Keratinocyte (primary cell): ENCODE measurements around the gene ACTR10. TPM values are rescaled to one million over a fixed set of nuclear protein-coding genes. Genes with fewer than 3 reads are reported as not detected.

ENCODE experiments used
- DNase-seq: peaks from one replicate; pipeline ENCODE4 v3.0.0-alpha.2; 2011; ENCODE audit warnings: low read depth, missing footprints, low spot score
- FAIRE-seq: peaks from 2 replicates; lab custom pipeline; 2011; peaks lifted over from hg19 to GRCh38; lab: Jason Lieb, UNC
- H2AFZ ChIP-seq: 2 replicates; pipeline ENCODE4 v1.6.0; 2012; ENCODE audit warnings: low read length, control low read depth, inconsistent platforms; ENCODE audit not compliant: control insufficient read depth
- H3K27ac ChIP-seq: 2 replicates; pipeline ENCODE4 v1.5.1; 2011; ENCODE audit warnings: low read length; ENCODE audit not compliant: control insufficient read depth, insufficient read depth
- H3K27me3 ChIP-seq: 3 replicates; pipeline ENCODE4 v1.6.0; 2011; ENCODE audit warnings: low read length; ENCODE audit not compliant: control insufficient read depth, insufficient read depth; ENCODE audit errors: extremely low read depth
- H3K36me3 ChIP-seq, 2 experiments: 2 replicates in 1 of 2; 3 replicates in 1 of 2; pipeline ENCODE4 v1.5.1; 2011; ENCODE audit warnings: low read length in 2 of 2, mild to moderate bottlenecking in 1 of 2; ENCODE audit not compliant: control insufficient read depth in 2 of 2, insufficient read depth in 2 of 2; ENCODE audit errors: extremely low read depth in 1 of 2
- H3K4me1 ChIP-seq: 3 replicates; pipeline ENCODE4 v1.5.1; 2011; ENCODE audit warnings: low read length; ENCODE audit not compliant: control insufficient read depth, insufficient read depth; ENCODE audit errors: extremely low read depth
- H3K4me2 ChIP-seq: 3 replicates; pipeline ENCODE4 v1.6.0; 2011; ENCODE audit warnings: low read depth, low read length; ENCODE audit not compliant: control insufficient read depth, insufficient read depth; ENCODE audit errors: extremely low read depth
- H3K4me3 ChIP-seq, 3 experiments: fragments of 200-600 bp in 1 of 3; sonication (generic) in 1 of 3; 2 replicates in 2 of 3; 3 replicates in 1 of 3; pipeline ENCODE4 v1.5.1; 2011 to 2016; ENCODE audit warnings: low read length in 3 of 3, mild to moderate bottlenecking in 3 of 3, control low read depth in 2 of 3, inconsistent platforms in 1 of 3, low read depth in 1 of 3, mixed read lengths in 1 of 3, mixed run types in 1 of 3, moderate library complexity in 1 of 3; ENCODE audit not compliant: control insufficient read depth in 2 of 3, insufficient read depth in 2 of 3; ENCODE audit errors: extremely low read depth in 1 of 3
- H3K79me2 ChIP-seq: 2 replicates; pipeline ENCODE4 v1.6.0; 2012; ENCODE audit warnings: low read length; ENCODE audit not compliant: control insufficient read depth, insufficient read depth
- H3K9ac ChIP-seq: 3 replicates; pipeline ENCODE4 v1.6.0; 2011; ENCODE audit warnings: low read length; ENCODE audit not compliant: control insufficient read depth, insufficient read depth; ENCODE audit errors: extremely low read depth
- H3K9me1 ChIP-seq: 3 replicates; pipeline ENCODE4 v1.6.0; 2011; ENCODE audit warnings: low read length; ENCODE audit not compliant: control insufficient read depth, insufficient read depth; ENCODE audit errors: extremely low read depth
- H3K9me3 ChIP-seq: 2 replicates; pipeline ENCODE4 v1.5.1; 2012; ENCODE audit warnings: low read depth, low read length; ENCODE audit not compliant: control insufficient read depth
- H4K20me1 ChIP-seq: 3 replicates; pipeline ENCODE4 v1.6.0; 2011; ENCODE audit warnings: low read length; ENCODE audit not compliant: control insufficient read depth, insufficient read depth; ENCODE audit errors: extremely low read depth
- CTCF ChIP-seq, 3 experiments: IDR thresholded peaks in 1 of 3; conservative IDR thresholded peaks in 1 of 3; optimal IDR thresholded peaks in 1 of 3; 2 replicates in 2 of 3; 3 replicates in 1 of 3; pipeline versions ENCODE3 to v1.5.1; 2011; ENCODE audit warnings: low read length in 3 of 3, mild to moderate bottlenecking in 3 of 3, moderate library complexity in 2 of 3, control low read depth in 1 of 3, inconsistent platforms in 1 of 3; ENCODE audit not compliant: insufficient read depth in 2 of 3; ENCODE audit errors: extremely low read depth in 1 of 3
- EZH2 ChIP-seq: IDR thresholded peaks from one replicate; pipeline ENCODE4 v1.6.1; 2012; ENCODE audit warnings: inconsistent platforms, mild to moderate bottlenecking, low read length, moderate library complexity
- dilution Hi-C: fragments of 300-500 bp; cut with MboI; formaldehyde crosslinking; loops from one replicate; pipeline ENCODE4 v1.7.0; 2020; ENCODE audit warnings: low sequenced_read_pairs; ENCODE audit not compliant: extremely low pct_ligation_motif_present
- polyA plus RNA-seq, 5 experiments: library from polyadenylated mRNA; depleted of rRNA in 3 of 5; stranded (reverse) in 3 of 5; stranded (forward) in 1 of 5; unstranded in 1 of 5; fragments of >200 nt; gene quantifications; 1 replicate in 1 of 5; 2 replicates in 3 of 5; 3 replicates in 1 of 5; pipeline versions ENCODE4 v1.2.1 to v1.2.3, GENCODE V29; 2011 to 2012; ENCODE audit warnings: missing spikeins in 2 of 5, low read depth in 1 of 5, low replicate concordance in 1 of 5

Gene ACTR10
- polyA plus RNA-seq, 1 donor (not counting 4 experiments of a cell fraction or from before 2014, with no cell fraction given), result 125 TPM

- DNase-seq (no peak), FAIRE-seq (no peak)
- Histone ChIP-seq H3K4me2 (no peak overlapping the region), H3K36me3 (peaks cover 4 to 21% of the 10 kb centered on the region in 2 experiments), H3K4me1 (no peaks in the 10 kb centered on the region), H4K20me1 (peaks cover 2% of the 10 kb centered on the region), H3K4me3 (no peak overlapping the region), H2AFZ (no peak overlapping the region), H3K9me3 (no peaks in the 10 kb centered on the region), H3K9me1 (no peaks in the 10 kb centered on the region), H3K79me2 (peaks cover 60% of the 10 kb centered on the region), H3K27ac (no peak overlapping the region), H3K27me3 (no peaks in the 10 kb centered on the region), H3K9ac (no peak overlapping the region)
- dilution Hi-C loops, result no loop called here
- no peak for TF ChIP-seq CTCF (optimal IDR thresholded peaks at IDR 0.05 in 1 of 3, IDR thresholded peaks at IDR 0.05 in 1 of 3, conservative IDR thresholded peaks at IDR 0.05 in 1 of 3; ENCODE audit: extremely low read depth in 1 of 3, insufficient read depth in 2 of 3, low read length in 3 of 3)
- TF ChIP-seq EZH2, result no peak
These were observed 75.7 kb downstream of the ACTR10 start for GRCh38 chr14:58275527-58276190.

GRCh38 chr14:58276208-58276607 lies 76.3 kb downstream of the ACTR10 start:
- peaks cover 4 to 21% of the 10 kb centered on the region in 2 experiments for H3K36me3 ChIP-seq

More at GRCh38 chr14:58276208-58276607, 76.3 kb downstream of the ACTR10 start:
- no peak overlapping the region for H3K4me3 ChIP-seq
- FAIRE-seq (no peak), DNase-seq (no peak)
- H3K79me2 ChIP-seq, result peaks cover 63% of the 10 kb centered on the region
- TF ChIP-seq CTCF (optimal IDR thresholded peaks at IDR 0.05 in 1 of 3, IDR thresholded peaks at IDR 0.05 in 1 of 3, conservative IDR thresholded peaks at IDR 0.05 in 1 of 3; ENCODE audit: extremely low read depth in 1 of 3, insufficient read depth in 2 of 3, low read length in 3 of 3), result no peak
- TF ChIP-seq EZH2, result no peak
- no peaks in the 10 kb centered on the region for H3K9me3 ChIP-seq
- H3K4me1 ChIP-seq, result peaks cover 5% of the 10 kb centered on the region
- no peak overlapping the region for H3K4me2 ChIP-seq
- peaks cover 2% of the 10 kb centered on the region for H4K20me1 ChIP-seq
- H3K27ac ChIP-seq, result no peak overlapping the region
- H3K9me1 ChIP-seq, result no peaks in the 10 kb centered on the region
- H2AFZ ChIP-seq, result no peak overlapping the region
- dilution Hi-C loops, result no loop called here
- no peaks in the 10 kb centered on the region for H3K27me3 ChIP-seq
- no peak overlapping the region for H3K9ac ChIP-seq
